Mammary epithelial cell (primary cell): ENCODE data around the gene CHAF1B.

Experiments used
- CTCF ChIP-seq, 2 donors: IDR thresholded peaks in 1 of 2; conservative IDR thresholded peaks in 1 of 2; 2 replicates each; pipeline ENCODE4 v1.5.1; 2011 to 2012; ENCODE audit warnings: inconsistent platforms in 2 of 2, low read length in 2 of 2, mild to moderate bottlenecking in 2 of 2, control low read depth in 1 of 2, low read depth in 1 of 2; ENCODE audit not compliant: insufficient read depth in 1 of 2; ENCODE audit errors: extremely low read depth in 1 of 2
- EZH2 ChIP-seq: IDR thresholded peaks from 2 replicates; pipeline ENCODE4 v1.6.1; 2012; ENCODE audit warnings: low read length, inconsistent platforms, borderline replicate concordance

GRCh38 chr21:36466061-36466511 is 80.9 kb downstream of the CHAF1B start:
- TF ChIP-seq CTCF (conservative IDR thresholded peaks at IDR 0.05 in 1 of 2, IDR thresholded peaks at IDR 0.05 in 1 of 2; ENCODE audit: extremely low read depth in 1 of 2, insufficient read depth in 1 of 2, low read depth in 1 of 2, low read length in 2 of 2), result no peak
- TF ChIP-seq EZH2, result no peak
